AG04449 (cell line): ENCODE measurements around the gene PCGF3.

Experiments
- CTCF ChIA-PET: fragments of 350-600 bp; formaldehyde crosslinking; extraction: SDS; loops from one replicate; lab custom pipeline; 2021; ENCODE audit warnings: antibody characterized with exemption; lab: Yijun Ruan, JAX
- POLR2A ChIA-PET: fragments of 400-600, 350-600 bp; formaldehyde crosslinking; extraction: SDS; loops from one replicate; lab custom pipeline; 2020; ENCODE audit warnings: antibody characterized with exemption, inconsistent platforms; lab: Yijun Ruan, JAX
- DNase-seq: peaks from one replicate; pipeline ENCODE4 v3.0.0-alpha.2; 2010; ENCODE audit warnings: low read depth, low spot score
- H3K4me3 ChIP-seq: 2 replicates; pipeline ENCODE4 v1.5.1; 2011; ENCODE audit warnings: low read depth, mild to moderate bottlenecking, control low read depth, low read length
- CTCF ChIP-seq: IDR thresholded peaks from one replicate; pipeline ENCODE4 v1.5.1; 2011; ENCODE audit warnings: mild to moderate bottlenecking, moderate library complexity, low read length, control low read depth, inconsistent platforms; ENCODE audit not compliant: insufficient read depth; ENCODE audit errors: missing control alignments

PCGF3 gene

GRCh38 chr4:674172-675035, 31.2 kb upstream of the PCGF3 start, which contains the start of the genes ATP5ME and MYL5:
ATP5ME (minus strand) TSS chr4:674276; CDS start chr4:674247, 29 bp downstream.
MYL5 (plus strand) TSS chr4:674542; CDS start chr4:678027, 3,485 bp downstream.
- peak; percentile 93 for TF ChIP-seq CTCF
- H3K4me3 ChIP-seq = peak within 1 kb of the TSS; percentile 82
- peak; percentile 49 for DNase-seq
- POLR2A ChIA-PET = interaction anchor here (0.6 to 1.0 kb wide), 2 partner anchors 10 to 201 kb away, joined by 3 read pairs; no protein-coding TSS in a partner anchor
- CTCF ChIA-PET = interaction anchor here (0.6 to 3.2 kb wide), 5 partner anchors 10 to 135 kb away, joined by 3 to 25 read pairs (median 6); no protein-coding TSS in a partner anchor

GRCh38 chr4:675036-675882, 30.4 kb upstream of the PCGF3 start:
- POLR2A ChIA-PET = no interaction called here
- TF ChIP-seq CTCF = no peak
- no peak for DNase-seq
- H3K4me3 ChIP-seq = peak overlapping the region; percentile 82
- CTCF ChIA-PET = interaction anchor here (1.4 to 3.2 kb wide), 4 partner anchors 9 to 13 kb away, joined by 6 to 25 read pairs (median 10); no protein-coding TSS in a partner anchor

GRCh38 chr4:675980-676870, 29.4 kb upstream of the PCGF3 start:
- ChIA-PET CTCF (interaction anchor here (1.4 to 3.2 kb wide), 2 partner anchors 8 to 10 kb away, joined by 6 to 25 read pairs; no protein-coding TSS in a partner anchor), POLR2A (no interaction called here)
- no peak for DNase-seq

GRCh38 chr4:676871-677235, 28.8 kb upstream of the PCGF3 start:
- no peak overlapping the region for H3K4me3 ChIP-seq
- CTCF ChIA-PET = interaction anchor here (3.2 kb wide), 1 partner anchor 7 kb away, joined by 25 read pairs; no protein-coding TSS in a partner anchor
- POLR2A ChIA-PET = no interaction called here
- TF ChIP-seq CTCF = no peak
- no peak for DNase-seq

More at GRCh38 chr4:675980-676870, 29.4 kb upstream of the PCGF3 start:
- TF ChIP-seq CTCF = no peak
- no peak overlapping the region; the same call in 1 of the 2 replicates for H3K4me3 ChIP-seq

- DNase-seq = no peak
- H3K4me3 ChIP-seq = no peak overlapping the region
- POLR2A ChIA-PET = no interaction called here
- no peak for TF ChIP-seq CTCF
- CTCF ChIA-PET = no interaction called here
These were observed 28.0 kb upstream of the PCGF3 start for GRCh38 chr4:677431-678293.
